HEK293 (cell line): ENCODE data around the gene TSHR.

ENCODE experiments used
- CTCF ChIA-PET: fragments of 350-600 bp; formaldehyde crosslinking; extraction: SDS; loops from one replicate; lab custom pipeline; 2021; ENCODE audit warnings: antibody characterized with exemption; lab: Yijun Ruan, JAX
- POLR2A ChIA-PET: fragments of 300-600 bp; formaldehyde crosslinking; extraction: SDS; loops from one replicate; lab custom pipeline; 2020; ENCODE audit warnings: antibody characterized with exemption, inconsistent platforms; lab: Yijun Ruan, JAX
- H3K27ac ChIP-seq: fragments of 200-500 bp; sonication (Bioruptor generic); 2 replicates; pipeline ENCODE4 v1.5.1; 2014; ENCODE audit warnings: low read depth, low read length, control low read depth, inconsistent platforms; ENCODE audit errors: extremely low read depth
- H3K36me3 ChIP-seq, 2 experiments: fragments of 200-500 bp in 1 of 2; sonication (Bioruptor generic) in 1 of 2; 1 replicate in 1 of 2; 2 replicates in 1 of 2; pipeline ENCODE4 v1.5.1; 2014 to 2017; ENCODE audit warnings: inconsistent platforms in 2 of 2, low read length in 2 of 2; ENCODE audit not compliant: control insufficient read depth in 2 of 2, insufficient read depth in 1 of 2
- H3K4me1 ChIP-seq: fragments of 200-500 bp; sonication (Bioruptor generic); 2 replicates; pipeline ENCODE4 v1.5.1; 2014; ENCODE audit warnings: mild to moderate bottlenecking, low read length, inconsistent platforms; ENCODE audit not compliant: control insufficient read depth, insufficient read depth
- H3K4me3 ChIP-seq: 2 replicates; pipeline ENCODE4 v1.5.1; 2011; ENCODE audit warnings: low read depth, mild to moderate bottlenecking, control low read depth, low read length, moderate library complexity
- H3K9me3 ChIP-seq: fragments of 200-500 bp; sonication (Bioruptor generic); 2 replicates; pipeline ENCODE4 v1.5.1; 2014; ENCODE audit warnings: low read depth, low read length, inconsistent platforms; ENCODE audit not compliant: control insufficient read depth, insufficient read depth
- IKZF3 ChIP-seq: fragments of 450-650 bp; IDR thresholded peaks from 2 replicates; pipeline ENCODE4 v1.5.0; 2018; ENCODE audit warnings: missing biosample characterization, mild to moderate bottlenecking, missing genetic modification characterization, moderate library complexity
- PRDM1 ChIP-seq: fragments of 450-650 bp; formaldehyde crosslinking; IDR thresholded peaks from 2 replicates; pipeline ENCODE4; 2016; ENCODE audit warnings: missing biosample characterization, missing genetic modification characterization
- ZNF133 ChIP-seq: fragments of 450-650 bp; formaldehyde crosslinking; IDR thresholded peaks from 2 replicates; pipeline ENCODE4 v1.5.1; 2016; ENCODE audit warnings: missing biosample characterization, missing genetic modification characterization
- ZNF138 ChIP-seq: fragments of 450-650 bp; formaldehyde crosslinking; IDR thresholded peaks from 2 replicates; pipeline ENCODE4 v1.5.1; 2016; ENCODE audit warnings: missing biosample characterization, missing genetic modification characterization, borderline replicate concordance
- ZNF146 ChIP-seq: fragments of 450-650 bp; formaldehyde crosslinking; IDR thresholded peaks from 2 replicates; pipeline ENCODE4 v1.5.1; 2016; ENCODE audit warnings: missing biosample characterization, missing genetic modification characterization
- ZNF214 ChIP-seq: fragments of 450-650 bp; formaldehyde crosslinking; IDR thresholded peaks from 2 replicates; pipeline ENCODE4 v1.5.1; 2017; ENCODE audit warnings: missing biosample characterization, mild to moderate bottlenecking, missing genetic modification characterization, borderline replicate concordance
- ZNF391 ChIP-seq: fragments of 450-650 bp; formaldehyde crosslinking; IDR thresholded peaks from 2 replicates; pipeline ENCODE4 v1.5.1; 2016; ENCODE audit warnings: low read depth, missing biosample characterization, missing genetic modification characterization, borderline replicate concordance
- ZNF394 ChIP-seq: fragments of 450-650 bp; formaldehyde crosslinking; IDR thresholded peaks from 2 replicates; pipeline ENCODE4 v1.5.1; 2016; ENCODE audit warnings: missing biosample characterization, missing genetic modification characterization, mild to moderate bottlenecking, moderate library complexity, borderline replicate concordance
- ZNF449 ChIP-seq: fragments of 450-650 bp; formaldehyde crosslinking; IDR thresholded peaks from 2 replicates; pipeline ENCODE4 v1.5.1; 2017; ENCODE audit warnings: missing biosample characterization, mild to moderate bottlenecking, missing genetic modification characterization, moderate library complexity
- ZNF510 ChIP-seq: fragments of 450-650 bp; formaldehyde crosslinking; IDR thresholded peaks from 2 replicates; pipeline ENCODE4 v1.5.1; 2018; ENCODE audit warnings: mild to moderate bottlenecking, missing genetic modification characterization, missing biosample characterization; ENCODE audit not compliant: insufficient replicate concordance
- ZNF544 ChIP-seq: fragments of 450-650 bp; formaldehyde crosslinking; IDR thresholded peaks from 2 replicates; pipeline ENCODE4 v1.5.0; 2017; ENCODE audit warnings: missing biosample characterization, missing genetic modification characterization
- ZNF555 ChIP-seq: fragments of 450-650 bp; formaldehyde crosslinking; conservative IDR thresholded peaks from 2 replicates; pipeline ENCODE4 v1.5.1; 2017; ENCODE audit warnings: missing biosample characterization, mild to moderate bottlenecking, missing genetic modification characterization, inconsistent platforms
- ZNF621 ChIP-seq: fragments of 450-650 bp; formaldehyde crosslinking; IDR thresholded peaks from 2 replicates; pipeline ENCODE4 v1.5.1; 2017; ENCODE audit warnings: missing biosample characterization, missing genetic modification characterization
- ZNF623 ChIP-seq: fragments of 450-650 bp; formaldehyde crosslinking; IDR thresholded peaks from 2 replicates; pipeline ENCODE4 v1.5.1; 2016; ENCODE audit warnings: missing biosample characterization, missing genetic modification characterization
- ZNF658 ChIP-seq: fragments of 450-650 bp; formaldehyde crosslinking; IDR thresholded peaks from 2 replicates; pipeline ENCODE4; 2016; ENCODE audit warnings: missing biosample characterization, missing genetic modification characterization
- ZNF660 ChIP-seq: fragments of 450-650 bp; IDR thresholded peaks from 2 replicates; pipeline ENCODE4 v1.5.1; 2018; ENCODE audit warnings: missing biosample characterization, mild to moderate bottlenecking, missing genetic modification characterization
- ZNF76 ChIP-seq: fragments of 450-650 bp; formaldehyde crosslinking; IDR thresholded peaks from 2 replicates; pipeline ENCODE4; 2016; ENCODE audit warnings: low read depth, missing biosample characterization, missing genetic modification characterization, borderline replicate concordance
- ZNF792 ChIP-seq: fragments of 450-650 bp; formaldehyde crosslinking; IDR thresholded peaks from 2 replicates; pipeline ENCODE4 v1.5.1; 2016; ENCODE audit warnings: missing biosample characterization, missing genetic modification characterization
- TF ChIP-seq, protein P1 (sequence below): fragments of 450-650 bp; formaldehyde crosslinking; IDR thresholded peaks from 2 replicates; pipeline ENCODE4 v1.5.1; 2016; ENCODE audit warnings: missing biosample characterization, missing genetic modification characterization
- TF ChIP-seq, protein P2 (sequence below): fragments of 450-650 bp; IDR thresholded peaks from 2 replicates; pipeline ENCODE4 v1.5.1; 2018; ENCODE audit warnings: missing biosample characterization, missing genetic modification characterization
- TF ChIP-seq, protein P3 (sequence below): fragments of 450-650 bp; formaldehyde crosslinking; IDR thresholded peaks from 2 replicates; pipeline ENCODE4 v1.5.1; 2017; ENCODE audit warnings: missing biosample characterization, missing genetic modification characterization
- TF ChIP-seq, protein P4 (sequence below): fragments of 450-650 bp; formaldehyde crosslinking; IDR thresholded peaks from 2 replicates; pipeline ENCODE4 v1.5.1; 2016; ENCODE audit warnings: missing biosample characterization, missing genetic modification characterization

Gene TSHR

DNA sequence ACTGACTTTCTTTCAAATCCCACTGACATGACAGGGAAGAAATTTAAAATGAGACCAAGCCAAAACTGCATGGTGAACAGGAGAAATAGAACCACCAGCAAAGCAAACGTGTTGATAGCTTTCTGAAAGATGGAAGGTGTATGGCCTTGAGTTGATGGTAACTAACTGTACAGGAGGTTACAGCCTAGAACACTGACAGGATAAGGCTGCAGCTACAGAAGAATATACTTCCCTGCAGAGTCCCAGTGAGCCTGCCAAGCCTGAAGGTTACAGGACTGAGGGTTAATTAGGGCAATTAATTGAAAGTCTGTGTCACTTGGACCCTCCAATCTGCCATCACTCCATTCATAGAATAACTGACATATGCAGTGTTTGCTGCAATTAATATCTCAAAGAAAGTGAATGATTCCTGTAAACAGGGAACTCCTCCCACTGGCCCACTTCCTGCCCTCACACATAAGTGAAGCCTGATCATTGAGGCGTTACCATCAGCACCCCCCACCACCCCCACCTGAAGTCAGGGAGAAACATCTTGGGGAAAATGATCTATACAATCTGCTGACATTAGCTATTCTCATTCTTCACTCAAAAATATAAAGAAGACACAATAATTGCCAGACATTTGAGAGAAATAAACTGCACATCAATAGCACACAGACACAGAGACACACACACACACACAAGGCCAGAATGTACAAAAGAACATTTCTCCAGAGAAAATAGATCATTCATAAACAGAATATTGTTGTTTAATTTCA is 191.9 kb downstream of the TSHR start:
- Histone ChIP-seq H3K27ac (no peak overlapping the region), H3K9me3 (no peaks in the 10 kb centered on the region), H3K36me3 (no peaks in the 10 kb centered on the region), H3K4me3 (no peak overlapping the region), H3K4me1 (no peaks in the 10 kb centered on the region)
- CTCF ChIA-PET: interaction anchor here (1.6 kb wide), 1 partner anchor 17 kb away, joined by 7 read pairs; no protein-coding TSS in a partner anchor
- no peak for TF ChIP-seq ZNF544 (tag by site-specific recombination)
- no peak for TF ChIP-seq ZNF555 (tag by site-specific recombination)
- no peak for TF ChIP-seq ZNF146 (tag by site-specific recombination)
- TF ChIP-seq, protein P1, sequence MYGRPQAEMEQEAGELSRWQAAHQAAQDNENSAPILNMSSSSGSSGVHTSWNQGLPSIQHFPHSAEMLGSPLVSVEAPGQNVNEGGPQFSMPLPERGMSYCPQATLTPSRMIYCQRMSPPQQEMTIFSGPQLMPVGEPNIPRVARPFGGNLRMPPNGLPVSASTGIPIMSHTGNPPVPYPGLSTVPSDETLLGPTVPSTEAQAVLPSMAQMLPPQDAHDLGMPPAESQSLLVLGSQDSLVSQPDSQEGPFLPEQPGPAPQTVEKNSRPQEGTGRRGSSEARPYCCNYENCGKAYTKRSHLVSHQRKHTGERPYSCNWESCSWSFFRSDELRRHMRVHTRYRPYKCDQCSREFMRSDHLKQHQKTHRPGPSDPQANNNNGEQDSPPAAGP (tag by site-specific recombination): no peak
- TF ChIP-seq ZNF660: no peak
- no peak for TF ChIP-seq ZNF792 (tag by site-specific recombination)
- TF ChIP-seq, protein P2, sequence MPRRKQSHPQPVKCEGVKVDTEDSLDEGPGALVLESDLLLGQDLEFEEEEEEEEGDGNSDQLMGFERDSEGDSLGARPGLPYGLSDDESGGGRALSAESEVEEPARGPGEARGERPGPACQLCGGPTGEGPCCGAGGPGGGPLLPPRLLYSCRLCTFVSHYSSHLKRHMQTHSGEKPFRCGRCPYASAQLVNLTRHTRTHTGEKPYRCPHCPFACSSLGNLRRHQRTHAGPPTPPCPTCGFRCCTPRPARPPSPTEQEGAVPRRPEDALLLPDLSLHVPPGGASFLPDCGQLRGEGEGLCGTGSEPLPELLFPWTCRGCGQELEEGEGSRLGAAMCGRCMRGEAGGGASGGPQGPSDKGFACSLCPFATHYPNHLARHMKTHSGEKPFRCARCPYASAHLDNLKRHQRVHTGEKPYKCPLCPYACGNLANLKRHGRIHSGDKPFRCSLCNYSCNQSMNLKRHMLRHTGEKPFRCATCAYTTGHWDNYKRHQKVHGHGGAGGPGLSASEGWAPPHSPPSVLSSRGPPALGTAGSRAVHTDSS (tag by site-specific recombination): no peak
- no peak for TF ChIP-seq ZNF510 (tag by site-specific recombination)
- TF ChIP-seq ZNF391: no peak
- TF ChIP-seq ZNF658 (tag by site-specific recombination): no peak
- POLR2A ChIA-PET: no interaction called here

GRCh38 chr14:81148635-81149034 is 193.2 kb downstream of the TSHR start:
- Histone ChIP-seq H3K27ac (no peak overlapping the region), H3K36me3 (no peaks in the 10 kb centered on the region), H3K4me1 (no peaks in the 10 kb centered on the region), H3K9me3 (no peaks in the 10 kb centered on the region), H3K4me3 (no peak overlapping the region)
- ChIA-PET CTCF (interaction anchor here (1.9 kb wide), 1 partner anchor 15 kb away, joined by 9 read pairs; no protein-coding TSS in a partner anchor), POLR2A (no interaction called here)
- TF ChIP-seq ZNF623 (no peak), ZNF449 (no peak), PRDM1 (tag by site-specific recombination) (no peak), IKZF3 (tag by site-specific recombination) (no peak), ZNF138 (tag by site-specific recombination) (no peak), ZNF133 (no peak), ZNF76 (tag by site-specific recombination) (no peak), ZNF214 (no peak), ZNF394 (tag by site-specific recombination) (no peak), ZNF621 (tag by site-specific recombination) (no peak)
- TF ChIP-seq, protein P3, sequence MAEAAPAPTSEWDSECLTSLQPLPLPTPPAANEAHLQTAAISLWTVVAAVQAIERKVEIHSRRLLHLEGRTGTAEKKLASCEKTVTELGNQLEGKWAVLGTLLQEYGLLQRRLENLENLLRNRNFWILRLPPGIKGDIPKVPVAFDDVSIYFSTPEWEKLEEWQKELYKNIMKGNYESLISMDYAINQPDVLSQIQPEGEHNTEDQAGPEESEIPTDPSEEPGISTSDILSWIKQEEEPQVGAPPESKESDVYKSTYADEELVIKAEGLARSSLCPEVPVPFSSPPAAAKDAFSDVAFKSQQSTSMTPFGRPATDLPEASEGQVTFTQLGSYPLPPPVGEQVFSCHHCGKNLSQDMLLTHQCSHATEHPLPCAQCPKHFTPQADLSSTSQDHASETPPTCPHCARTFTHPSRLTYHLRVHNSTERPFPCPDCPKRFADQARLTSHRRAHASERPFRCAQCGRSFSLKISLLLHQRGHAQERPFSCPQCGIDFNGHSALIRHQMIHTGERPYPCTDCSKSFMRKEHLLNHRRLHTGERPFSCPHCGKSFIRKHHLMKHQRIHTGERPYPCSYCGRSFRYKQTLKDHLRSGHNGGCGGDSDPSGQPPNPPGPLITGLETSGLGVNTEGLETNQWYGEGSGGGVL (tag by site-specific recombination): no peak
- TF ChIP-seq, protein P4, sequence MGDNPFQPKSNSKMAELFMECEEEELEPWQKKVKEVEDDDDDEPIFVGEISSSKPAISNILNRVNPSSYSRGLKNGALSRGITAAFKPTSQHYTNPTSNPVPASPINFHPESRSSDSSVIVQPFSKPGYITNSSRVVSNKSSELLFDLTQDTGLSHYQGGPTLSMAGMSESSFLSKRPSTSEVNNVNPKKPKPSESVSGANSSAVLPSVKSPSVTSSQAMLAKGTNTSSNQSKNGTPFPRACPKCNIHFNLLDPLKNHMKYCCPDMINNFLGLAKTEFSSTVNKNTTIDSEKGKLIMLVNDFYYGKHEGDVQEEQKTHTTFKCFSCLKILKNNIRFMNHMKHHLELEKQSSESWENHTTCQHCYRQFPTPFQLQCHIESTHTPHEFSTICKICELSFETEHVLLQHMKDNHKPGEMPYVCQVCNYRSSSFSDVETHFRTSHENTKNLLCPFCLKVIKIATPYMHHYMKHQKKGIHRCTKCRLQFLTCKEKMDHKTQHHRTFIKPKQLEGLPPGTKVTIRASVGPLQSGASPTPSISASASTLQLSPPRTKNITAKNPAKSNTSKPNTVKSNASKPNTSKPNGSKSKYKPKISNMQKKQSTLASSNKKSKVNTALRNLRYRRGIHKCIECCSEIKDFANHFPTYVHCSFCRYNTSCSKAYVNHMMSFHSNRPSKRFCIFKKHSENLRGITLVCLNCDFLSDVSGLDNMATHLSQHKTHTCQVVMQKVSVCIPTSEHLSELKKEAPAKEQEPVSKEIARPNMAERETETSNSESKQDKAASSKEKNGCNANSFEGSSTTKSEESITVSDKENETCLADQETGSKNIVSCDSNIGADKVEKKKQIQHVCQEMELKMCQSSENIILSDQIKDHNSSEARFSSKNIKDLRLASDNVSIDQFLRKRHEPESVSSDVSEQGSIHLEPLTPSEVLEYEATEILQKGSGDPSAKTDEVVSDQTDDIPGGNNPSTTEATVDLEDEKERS: no peak
- TF ChIP-seq, protein P1 (tag by site-specific recombination): no peak
